Hepatocyte (in vitro differentiated cells): ENCODE measurements around the gene OPCML.

ENCODE experiments used
- EZH2phosphoT487 ChIP-seq: fragments of 200-600 bp; sonication (generic); IDR thresholded peaks from one replicate; pipeline ENCODE4 v1.6.1; 2018; ENCODE audit warnings: antibody characterized with exemption, mild to moderate bottlenecking, low read depth, moderate library complexity; ENCODE audit not compliant: unreplicated experiment, severe bottlenecking
- TF ChIP-seq, protein P1 (sequence below): fragments of 200-600 bp; sonication (generic); IDR thresholded peaks from 2 replicates; pipeline ENCODE4 v1.5.1; 2016; ENCODE audit warnings: antibody characterized with exemption, mild to moderate bottlenecking; ENCODE audit not compliant: poor library complexity

DNA sequence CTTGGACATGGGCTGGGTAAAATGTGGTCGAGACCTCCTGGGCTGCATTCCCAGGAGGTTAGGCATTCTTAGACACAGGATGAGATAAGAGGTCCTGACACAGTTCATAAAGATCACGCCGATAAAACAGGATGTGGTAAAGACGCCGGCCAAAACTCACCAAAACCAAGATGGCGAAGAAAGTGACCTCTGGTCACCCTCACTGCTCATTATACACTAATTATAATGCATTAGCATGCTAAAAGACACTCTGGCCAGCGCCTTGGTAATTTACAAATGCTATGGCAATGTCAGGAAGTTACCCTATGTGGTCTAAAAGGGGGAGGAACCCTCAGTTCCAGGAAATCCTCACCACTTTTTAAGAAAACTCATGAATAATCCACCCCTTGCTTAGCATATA lies 983.3 kb downstream of the OPCML start:
- TF ChIP-seq, protein P1, sequence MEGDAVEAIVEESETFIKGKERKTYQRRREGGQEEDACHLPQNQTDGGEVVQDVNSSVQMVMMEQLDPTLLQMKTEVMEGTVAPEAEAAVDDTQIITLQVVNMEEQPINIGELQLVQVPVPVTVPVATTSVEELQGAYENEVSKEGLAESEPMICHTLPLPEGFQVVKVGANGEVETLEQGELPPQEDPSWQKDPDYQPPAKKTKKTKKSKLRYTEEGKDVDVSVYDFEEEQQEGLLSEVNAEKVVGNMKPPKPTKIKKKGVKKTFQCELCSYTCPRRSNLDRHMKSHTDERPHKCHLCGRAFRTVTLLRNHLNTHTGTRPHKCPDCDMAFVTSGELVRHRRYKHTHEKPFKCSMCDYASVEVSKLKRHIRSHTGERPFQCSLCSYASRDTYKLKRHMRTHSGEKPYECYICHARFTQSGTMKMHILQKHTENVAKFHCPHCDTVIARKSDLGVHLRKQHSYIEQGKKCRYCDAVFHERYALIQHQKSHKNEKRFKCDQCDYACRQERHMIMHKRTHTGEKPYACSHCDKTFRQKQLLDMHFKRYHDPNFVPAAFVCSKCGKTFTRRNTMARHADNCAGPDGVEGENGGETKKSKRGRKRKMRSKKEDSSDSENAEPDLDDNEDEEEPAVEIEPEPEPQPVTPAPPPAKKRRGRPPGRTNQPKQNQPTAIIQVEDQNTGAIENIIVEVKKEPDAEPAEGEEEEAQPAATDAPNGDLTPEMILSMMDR, result no peak
- TF ChIP-seq EZH2phosphoT487, result no peak
